GM12878 (cell line): ENCODE data around the gene MARS1. TPM values are rescaled to one million over a fixed set of nuclear protein-coding genes. Genes with fewer than 3 reads are reported as not detected.

ENCODE experiments used
- ATF7 ChIP-seq: fragments of 450-650 bp; IDR thresholded peaks from 2 replicates; pipeline ENCODE4 v1.6.1; 2016; ENCODE audit warnings: low read depth, mild to moderate bottlenecking
- DPF2 ChIP-seq: fragments of 450-650 bp; IDR thresholded peaks from 2 replicates; pipeline ENCODE4 v1.6.1; 2017; ENCODE audit warnings: mild to moderate bottlenecking
- EP300 ChIP-seq, 2 experiments: fragments of 150-350 bp in 1 of 2; IDR thresholded peaks; 2 replicates each; pipeline ENCODE4 v1.6.1; 2011 to 2012; ENCODE audit warnings: low read depth in 2 of 2, low read length in 2 of 2, borderline replicate concordance in 1 of 2, improper control_type of control experiment in 1 of 2, inconsistent platforms in 1 of 2; ENCODE audit not compliant: control insufficient read depth in 1 of 2
- FOXM1 ChIP-seq: IDR thresholded peaks from 2 replicates; pipeline ENCODE4 v1.6.1; 2012; ENCODE audit warnings: low read depth, mild to moderate bottlenecking, inconsistent platforms, low read length, moderate library complexity
- HDGF ChIP-seq: fragments of 450-650 bp; IDR thresholded peaks from 2 replicates; pipeline ENCODE4 v1.6.1; 2016; ENCODE audit warnings: antibody characterized with exemption
- IKZF1 ChIP-seq: fragments of 450-650 bp; conservative IDR thresholded peaks from 2 replicates; pipeline ENCODE4 v1.6.1; 2017; ENCODE audit warnings: antibody characterized with exemption, mild to moderate bottlenecking
- KDM1A ChIP-seq: fragments of 200-600 bp; sonication (generic); IDR thresholded peaks from 2 replicates; pipeline ENCODE4 v1.6.1; 2016; ENCODE audit warnings: borderline replicate concordance
- MYB ChIP-seq: fragments of 150-350 bp; IDR thresholded peaks from 2 replicates; pipeline ENCODE4 v1.6.1; 2014; ENCODE audit warnings: mild to moderate bottlenecking, low read depth, low read length, borderline replicate concordance
- NBN ChIP-seq: fragments of 450-650 bp; IDR thresholded peaks from 2 replicates; pipeline ENCODE4 v1.6.1; 2016
- NFYA ChIP-seq: IDR thresholded peaks from 2 replicates; pipeline ENCODE4 v1.6.1; 2011; ENCODE audit warnings: low read depth, mild to moderate bottlenecking, low read length, improper control_type of control experiment, borderline replicate concordance
- RCOR1 ChIP-seq: conservative IDR thresholded peaks from 2 replicates; pipeline ENCODE4 v1.6.1; 2012; ENCODE audit warnings: low read depth, low read length, improper control_type of control experiment
- SIX5 ChIP-seq: IDR thresholded peaks from 2 replicates; pipeline ENCODE4 v1.6.1; 2011; ENCODE audit warnings: mild to moderate bottlenecking, low read depth, low read length, moderate library complexity; ENCODE audit not compliant: severe bottlenecking
- SMARCA5 ChIP-seq: fragments of 450-650 bp; IDR thresholded peaks from 2 replicates; pipeline ENCODE4 v1.6.1; 2017; ENCODE audit warnings: mild to moderate bottlenecking
- SRF ChIP-seq, 2 experiments: IDR thresholded peaks; 2 replicates each; pipeline ENCODE4 v1.6.1; 2011; ENCODE audit warnings: low read depth in 2 of 2, low read length in 2 of 2, mild to moderate bottlenecking in 1 of 2, moderate library complexity in 1 of 2
- SUZ12 ChIP-seq: fragments of 200-600 bp; sonication (generic); IDR thresholded peaks from one replicate; pipeline ENCODE4 v1.6.1; 2018; ENCODE audit warnings: antibody characterized with exemption, mild to moderate bottlenecking; ENCODE audit not compliant: unreplicated experiment
- TBL1XR1 ChIP-seq: IDR thresholded peaks from 2 replicates; pipeline ENCODE4 v1.6.1; 2012; ENCODE audit warnings: low read depth, low read length, improper control_type of control experiment
- TCF12 ChIP-seq: IDR thresholded peaks from 2 replicates; pipeline ENCODE4 v1.6.1; 2011; ENCODE audit warnings: low read depth, mild to moderate bottlenecking, low read length
- ZBED1 ChIP-seq: IDR thresholded peaks from 2 replicates; pipeline ENCODE4 v1.6.1; 2016; ENCODE audit warnings: borderline replicate concordance
- ZZZ3 ChIP-seq: IDR thresholded peaks from 2 replicates; pipeline ENCODE4 v1.6.1; 2011; ENCODE audit warnings: low read depth; ENCODE audit not compliant: control insufficient read depth, insufficient read length
- polyA plus RNA-seq, 11 experiments: library from polyadenylated mRNA; depleted of rRNA in 4 of 11; unstranded in 6 of 11; stranded (reverse) in 5 of 11; fragments of >200 nt; fragmentation: Nextera tagmentation in 4 of 11; fragmentation: Illumina TruSeq in 1 of 11; extraction: Ambion mirVana in 4 of 11; extraction: Trizol in 1 of 11; gene quantifications; 1 replicate in 1 of 11; 2 replicates in 10 of 11; pipeline versions ENCODE4 v1.2.1 to v1.2.3, GENCODE V29; 2011 to 2016; ENCODE audit warnings: inconsistent platforms in 2 of 11, missing spikeins in 2 of 11, low read depth in 1 of 11
- total RNA-seq, 4 experiments: library from RNA; depleted of rRNA in 3 of 4; stranded (reverse); fragments of >200 nt in 3 of 4; fragmentation: Illumina TruSeq in 1 of 4; extraction: Trizol in 1 of 4; gene quantifications; 2 replicates each; pipeline versions ENCODE4 v1.2.1 to v1.2.3, GENCODE V29; 2013 to 2021
- TF ChIP-seq, protein P1 (sequence below): IDR thresholded peaks from 2 replicates; pipeline ENCODE4 v1.6.1; 2012; ENCODE audit warnings: improper control_type of control experiment, low read depth, low read length; ENCODE audit not compliant: insufficient replicate concordance
- TF ChIP-seq, protein P2 (sequence below): fragments of 450-650 bp; IDR thresholded peaks from 2 replicates; pipeline ENCODE4 v1.6.1; 2017; ENCODE audit warnings: antibody characterized with exemption, mild to moderate bottlenecking, moderate library complexity

Gene MARS1
- total and polyA plus RNA-seq, 10 of the 15 experiments (the other 5 are each of a cell fraction or from before 2014, with no cell fraction given): 72.3 to 270 (median 153) TPM

DNA sequence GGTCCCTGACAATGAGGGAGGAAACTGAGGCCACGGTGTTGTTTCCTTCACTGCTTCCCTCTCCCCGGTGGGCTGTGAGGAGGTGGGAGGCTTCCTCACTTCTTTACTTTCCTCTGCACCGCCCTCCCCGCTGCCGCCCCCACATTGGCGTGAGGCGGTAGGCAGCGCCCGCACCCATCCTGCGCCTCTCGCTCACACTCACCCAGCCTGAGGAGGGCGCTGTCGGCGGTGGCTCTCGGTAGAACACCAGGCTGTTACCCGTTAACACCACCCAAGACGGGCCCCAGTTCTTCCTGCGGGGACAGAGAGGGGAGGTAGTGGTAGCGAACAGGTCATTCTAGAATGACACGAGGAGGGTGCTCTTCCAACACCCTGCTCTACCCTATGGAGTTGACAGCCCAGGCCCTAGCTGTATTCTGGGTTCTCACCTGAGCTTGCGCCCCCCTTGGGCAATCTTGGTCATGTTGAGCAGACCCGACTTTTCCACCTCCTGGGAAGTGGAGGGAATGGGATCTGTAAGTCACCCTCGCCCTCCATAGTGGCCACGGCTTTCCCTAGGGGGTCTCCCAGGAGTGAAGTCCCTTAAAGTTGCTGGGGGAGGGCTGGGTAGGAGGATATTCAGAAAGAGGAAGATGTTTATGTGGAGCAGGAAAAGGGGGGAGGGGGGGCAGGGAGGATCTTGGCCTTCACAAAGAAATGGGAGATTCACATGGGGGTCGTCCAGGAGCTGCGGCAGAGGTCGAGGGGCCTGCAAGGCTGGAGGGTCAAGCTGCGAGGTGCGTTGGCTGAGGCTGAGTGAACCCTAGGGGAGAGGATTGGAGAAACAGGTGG, 11.5 kb upstream of the MARS1 start (continued):
- peak; percentile 77 for TF ChIP-seq IKZF1
- no peak for TF ChIP-seq TBL1XR1
- no peak for TF ChIP-seq MYB
- TF ChIP-seq NBN: peak; percentile 62; the same call in 1 of the 2 replicates
- TF ChIP-seq SMARCA5: peak; percentile 98
- no peak for TF ChIP-seq EP300 (IDR thresholded peaks at IDR 0.05; ENCODE audit: borderline replicate concordance in 1 of 2, control insufficient read depth in 1 of 2, low read depth in 2 of 2, low read length in 2 of 2)
- no peak for TF ChIP-seq SIX5
- TF ChIP-seq ZZZ3: no peak
- TF ChIP-seq TCF12: no peak
- no peak for TF ChIP-seq SUZ12
- TF ChIP-seq ZBED1: no peak
- TF ChIP-seq NFYA: no peak
- TF ChIP-seq ATF7: peak; percentile 30; the same call in 1 of the 2 replicates
- TF ChIP-seq DPF2: peak; percentile 60; the same call in 1 of the 2 replicates
- no peak for TF ChIP-seq RCOR1
- peak; percentile 46; the same call in 1 of the 2 replicates for TF ChIP-seq HDGF
- no peak for TF ChIP-seq SRF (IDR thresholded peaks at IDR 0.05; ENCODE audit: low read depth in 2 of 2, low read length in 2 of 2)
- TF ChIP-seq, protein P1, sequence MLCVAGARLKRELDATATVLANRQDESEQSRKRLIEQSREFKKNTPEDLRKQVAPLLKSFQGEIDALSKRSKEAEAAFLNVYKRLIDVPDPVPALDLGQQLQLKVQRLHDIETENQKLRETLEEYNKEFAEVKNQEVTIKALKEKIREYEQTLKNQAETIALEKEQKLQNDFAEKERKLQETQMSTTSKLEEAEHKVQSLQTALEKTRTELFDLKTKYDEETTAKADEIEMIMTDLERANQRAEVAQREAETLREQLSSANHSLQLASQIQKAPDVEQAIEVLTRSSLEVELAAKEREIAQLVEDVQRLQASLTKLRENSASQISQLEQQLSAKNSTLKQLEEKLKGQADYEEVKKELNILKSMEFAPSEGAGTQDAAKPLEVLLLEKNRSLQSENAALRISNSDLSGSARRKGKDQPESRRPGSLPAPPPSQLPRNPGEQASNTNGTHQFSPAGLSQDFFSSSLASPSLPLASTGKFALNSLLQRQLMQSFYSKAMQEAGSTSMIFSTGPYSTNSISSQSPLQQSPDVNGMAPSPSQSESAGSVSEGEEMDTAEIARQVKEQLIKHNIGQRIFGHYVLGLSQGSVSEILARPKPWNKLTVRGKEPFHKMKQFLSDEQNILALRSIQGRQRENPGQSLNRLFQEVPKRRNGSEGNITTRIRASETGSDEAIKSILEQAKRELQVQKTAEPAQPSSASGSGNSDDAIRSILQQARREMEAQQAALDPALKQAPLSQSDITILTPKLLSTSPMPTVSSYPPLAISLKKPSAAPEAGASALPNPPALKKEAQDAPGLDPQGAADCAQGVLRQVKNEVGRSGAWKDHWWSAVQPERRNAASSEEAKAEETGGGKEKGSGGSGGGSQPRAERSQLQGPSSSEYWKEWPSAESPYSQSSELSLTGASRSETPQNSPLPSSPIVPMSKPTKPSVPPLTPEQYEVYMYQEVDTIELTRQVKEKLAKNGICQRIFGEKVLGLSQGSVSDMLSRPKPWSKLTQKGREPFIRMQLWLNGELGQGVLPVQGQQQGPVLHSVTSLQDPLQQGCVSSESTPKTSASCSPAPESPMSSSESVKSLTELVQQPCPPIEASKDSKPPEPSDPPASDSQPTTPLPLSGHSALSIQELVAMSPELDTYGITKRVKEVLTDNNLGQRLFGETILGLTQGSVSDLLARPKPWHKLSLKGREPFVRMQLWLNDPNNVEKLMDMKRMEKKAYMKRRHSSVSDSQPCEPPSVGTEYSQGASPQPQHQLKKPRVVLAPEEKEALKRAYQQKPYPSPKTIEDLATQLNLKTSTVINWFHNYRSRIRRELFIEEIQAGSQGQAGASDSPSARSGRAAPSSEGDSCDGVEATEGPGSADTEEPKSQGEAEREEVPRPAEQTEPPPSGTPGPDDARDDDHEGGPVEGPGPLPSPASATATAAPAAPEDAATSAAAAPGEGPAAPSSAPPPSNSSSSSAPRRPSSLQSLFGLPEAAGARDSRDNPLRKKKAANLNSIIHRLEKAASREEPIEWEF: no peak
- TF ChIP-seq FOXM1: peak; percentile 71; the same call in 1 of the 2 replicates
- TF ChIP-seq, protein P2, sequence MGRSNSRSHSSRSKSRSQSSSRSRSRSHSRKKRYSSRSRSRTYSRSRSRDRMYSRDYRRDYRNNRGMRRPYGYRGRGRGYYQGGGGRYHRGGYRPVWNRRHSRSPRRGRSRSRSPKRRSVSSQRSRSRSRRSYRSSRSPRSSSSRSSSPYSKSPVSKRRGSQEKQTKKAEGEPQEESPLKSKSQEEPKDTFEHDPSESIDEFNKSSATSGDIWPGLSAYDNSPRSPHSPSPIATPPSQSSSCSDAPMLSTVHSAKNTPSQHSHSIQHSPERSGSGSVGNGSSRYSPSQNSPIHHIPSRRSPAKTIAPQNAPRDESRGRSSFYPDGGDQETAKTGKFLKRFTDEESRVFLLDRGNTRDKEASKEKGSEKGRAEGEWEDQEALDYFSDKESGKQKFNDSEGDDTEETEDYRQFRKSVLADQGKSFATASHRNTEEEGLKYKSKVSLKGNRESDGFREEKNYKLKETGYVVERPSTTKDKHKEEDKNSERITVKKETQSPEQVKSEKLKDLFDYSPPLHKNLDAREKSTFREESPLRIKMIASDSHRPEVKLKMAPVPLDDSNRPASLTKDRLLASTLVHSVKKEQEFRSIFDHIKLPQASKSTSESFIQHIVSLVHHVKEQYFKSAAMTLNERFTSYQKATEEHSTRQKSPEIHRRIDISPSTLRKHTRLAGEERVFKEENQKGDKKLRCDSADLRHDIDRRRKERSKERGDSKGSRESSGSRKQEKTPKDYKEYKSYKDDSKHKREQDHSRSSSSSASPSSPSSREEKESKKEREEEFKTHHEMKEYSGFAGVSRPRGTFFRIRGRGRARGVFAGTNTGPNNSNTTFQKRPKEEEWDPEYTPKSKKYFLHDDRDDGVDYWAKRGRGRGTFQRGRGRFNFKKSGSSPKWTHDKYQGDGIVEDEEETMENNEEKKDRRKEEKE: no peak
- TF ChIP-seq KDM1A: no peak
